Endothelial cell of umbilical vein (primary cell): ENCODE measurements around the gene NKIRAS1.
"Not testable (repeated sequence)": the region's sequence is repeated elsewhere in the genome, so short reads cannot be mapped to it uniquely, and the experiment has no call there.

Source experiments
- CTCF ChIP-seq, 2 donors: IDR thresholded peaks; 1 replicate in 1 of 2; 2 replicates in 1 of 2; pipeline ENCODE4 v1.5.1; 2011; ENCODE audit warnings: low read length in 2 of 2, mild to moderate bottlenecking in 2 of 2, moderate library complexity in 2 of 2, control low read depth in 1 of 2, inconsistent platforms in 1 of 2, low read depth in 1 of 2; ENCODE audit not compliant: insufficient read depth in 1 of 2; ENCODE audit errors: extremely low read depth in 1 of 2
- EZH2 ChIP-seq: IDR thresholded peaks from 2 replicates; pipeline ENCODE4 v1.6.1; 2012; ENCODE audit warnings: borderline replicate concordance, low read depth, mild to moderate bottlenecking, moderate library complexity, low read length, inconsistent platforms; ENCODE audit not compliant: severe bottlenecking
- JUN ChIP-seq: IDR thresholded peaks from 2 replicates; pipeline ENCODE4 v1.6.1; 2011; ENCODE audit warnings: borderline replicate concordance, low read depth; ENCODE audit not compliant: insufficient read length, insufficient read depth
- MAX ChIP-seq: IDR thresholded peaks from 2 replicates; pipeline ENCODE4 v1.6.1; 2011; ENCODE audit not compliant: insufficient read depth, insufficient read length
- POLR2A ChIP-seq: IDR thresholded peaks from 2 replicates; pipeline ENCODE4 v1.6.1; 2012; ENCODE audit warnings: low read depth, mild to moderate bottlenecking, control low read depth, low read length

- TF ChIP-seq POLR2A; JUN; CTCF (IDR thresholded peaks at IDR 0.05; ENCODE audit: extremely low read depth in 1 of 2, insufficient read depth in 1 of 2, low read depth in 1 of 2, low read length in 2 of 2); MAX; EZH2: not testable (repeated sequence)
Observed at GRCh38 chr3:23849462-23849861, 67.3 kb downstream of the NKIRAS1 start.
